K562 (cell line): ENCODE results near the gene ARFGEF2.

ENCODE experiments used
- DPF2 ChIP-seq: fragments of 450-650 bp; IDR thresholded peaks from 2 replicates; pipeline ENCODE4 v1.6.1; 2016
- EP300 ChIP-seq: IDR thresholded peaks from 2 replicates; pipeline ENCODE4 v1.6.1; 2012; ENCODE audit warnings: low read length, improper control_type of control experiment
- JUN ChIP-seq, 2 experiments: sonication (generic) in 1 of 2; formaldehyde crosslinking in 1 of 2; IDR thresholded peaks; 2 replicates each; pipeline versions ENCODE4 v1.6.1 to v1.8.0; 2012 to 2022; ENCODE audit warnings: borderline replicate concordance in 2 of 2, mild to moderate bottlenecking in 2 of 2, improper control_type of control experiment in 1 of 2, low read depth in 1 of 2, low read length in 1 of 2, missing genetic modification reagents in 1 of 2
- POLR2A ChIP-seq: fragments of 450-650 bp; conservative IDR thresholded peaks from 2 replicates; pipeline ENCODE4 v1.6.1; 2016
- TAF1 ChIP-seq: IDR thresholded peaks from 2 replicates; pipeline ENCODE4 v1.6.1; 2011; ENCODE audit warnings: mild to moderate bottlenecking, low read length, moderate library complexity; ENCODE audit not compliant: insufficient read depth, control insufficient read depth, severe bottlenecking; ENCODE audit errors: extremely low read depth
- ZBTB17 ChIP-seq: fragments of 450-650 bp; formaldehyde crosslinking; IDR thresholded peaks from 2 replicates; pipeline ENCODE4 v1.4.0; 2020; ENCODE audit warnings: mild to moderate bottlenecking
- ZNF431 ChIP-seq: sonication (generic); formaldehyde crosslinking; IDR thresholded peaks from 2 replicates; pipeline ENCODE4 v1.8.0; 2022; ENCODE audit warnings: mild to moderate bottlenecking, missing genetic modification reagents
- TF ChIP-seq, protein P1 (sequence below): sonication (generic); formaldehyde crosslinking; IDR thresholded peaks from 2 replicates; pipeline ENCODE4 v1.8.1; 2023; ENCODE audit warnings: mild to moderate bottlenecking, missing genetic modification reagents
- TF ChIP-seq, protein P2 (sequence below): fragments of 450-650 bp; IDR thresholded peaks from 2 replicates; pipeline ENCODE4 v1.6.1; 2016

DNA sequence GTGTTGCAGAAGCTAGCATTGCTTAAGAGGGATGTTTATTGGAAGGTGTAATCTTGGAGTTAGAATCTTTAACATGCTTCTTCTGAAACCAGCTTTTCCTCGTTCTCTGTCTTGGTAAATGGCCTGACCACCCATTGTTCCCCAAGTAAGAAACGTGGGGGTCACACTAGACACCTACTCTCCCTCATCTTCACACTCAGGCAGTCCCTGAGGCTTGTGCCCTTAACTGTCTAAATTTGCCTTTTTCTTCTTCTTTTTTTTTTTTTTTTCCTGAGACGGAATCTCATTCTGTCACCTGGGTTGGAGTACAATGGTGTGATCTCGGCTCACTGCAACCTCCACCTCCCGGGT lies 16.2 kb upstream of the ARFGEF2 start:
- TF ChIP-seq, protein P1, sequence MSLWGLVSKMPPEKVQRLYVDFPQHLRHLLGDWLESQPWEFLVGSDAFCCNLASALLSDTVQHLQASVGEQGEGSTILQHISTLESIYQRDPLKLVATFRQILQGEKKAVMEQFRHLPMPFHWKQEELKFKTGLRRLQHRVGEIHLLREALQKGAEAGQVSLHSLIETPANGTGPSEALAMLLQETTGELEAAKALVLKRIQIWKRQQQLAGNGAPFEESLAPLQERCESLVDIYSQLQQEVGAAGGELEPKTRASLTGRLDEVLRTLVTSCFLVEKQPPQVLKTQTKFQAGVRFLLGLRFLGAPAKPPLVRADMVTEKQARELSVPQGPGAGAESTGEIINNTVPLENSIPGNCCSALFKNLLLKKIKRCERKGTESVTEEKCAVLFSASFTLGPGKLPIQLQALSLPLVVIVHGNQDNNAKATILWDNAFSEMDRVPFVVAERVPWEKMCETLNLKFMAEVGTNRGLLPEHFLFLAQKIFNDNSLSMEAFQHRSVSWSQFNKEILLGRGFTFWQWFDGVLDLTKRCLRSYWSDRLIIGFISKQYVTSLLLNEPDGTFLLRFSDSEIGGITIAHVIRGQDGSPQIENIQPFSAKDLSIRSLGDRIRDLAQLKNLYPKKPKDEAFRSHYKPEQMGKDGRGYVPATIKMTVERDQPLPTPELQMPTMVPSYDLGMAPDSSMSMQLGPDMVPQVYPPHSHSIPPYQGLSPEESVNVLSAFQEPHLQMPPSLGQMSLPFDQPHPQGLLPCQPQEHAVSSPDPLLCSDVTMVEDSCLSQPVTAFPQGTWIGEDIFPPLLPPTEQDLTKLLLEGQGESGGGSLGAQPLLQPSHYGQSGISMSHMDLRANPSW (CRISPR knock-in tag): no peak
- TF ChIP-seq JUN (IDR thresholded peaks at IDR 0.05; ENCODE audit: borderline replicate concordance, low read depth, low read length) (no peak), JUN (CRISPR knock-in tag; IDR thresholded peaks at IDR 0.05; ENCODE audit: borderline replicate concordance) (no peak), ZNF431 (CRISPR knock-in tag) (no peak), ZBTB17 (CRISPR knock-in tag) (no peak), EP300 (no peak), TAF1 (no peak), POLR2A (no peak), DPF2 (no peak)
- TF ChIP-seq, protein P2, sequence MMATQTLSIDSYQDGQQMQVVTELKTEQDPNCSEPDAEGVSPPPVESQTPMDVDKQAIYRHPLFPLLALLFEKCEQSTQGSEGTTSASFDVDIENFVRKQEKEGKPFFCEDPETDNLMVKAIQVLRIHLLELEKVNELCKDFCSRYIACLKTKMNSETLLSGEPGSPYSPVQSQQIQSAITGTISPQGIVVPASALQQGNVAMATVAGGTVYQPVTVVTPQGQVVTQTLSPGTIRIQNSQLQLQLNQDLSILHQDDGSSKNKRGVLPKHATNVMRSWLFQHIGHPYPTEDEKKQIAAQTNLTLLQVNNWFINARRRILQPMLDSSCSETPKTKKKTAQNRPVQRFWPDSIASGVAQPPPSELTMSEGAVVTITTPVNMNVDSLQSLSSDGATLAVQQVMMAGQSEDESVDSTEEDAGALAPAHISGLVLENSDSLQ: no peak
